Epidermal melanocyte (primary cell): ENCODE measurements around the gene FUT1.
"Not testable (repeated sequence)": the region's sequence is repeated elsewhere in the genome, so short reads cannot be mapped to it uniquely, and the experiment has no call there.

Source experiments
- DNase-seq: peaks from one replicate; pipeline ENCODE4 v3.0.0; 2011; ENCODE audit warnings: low spot score; ENCODE audit not compliant: insufficient read length

FUT1 gene

DNA sequence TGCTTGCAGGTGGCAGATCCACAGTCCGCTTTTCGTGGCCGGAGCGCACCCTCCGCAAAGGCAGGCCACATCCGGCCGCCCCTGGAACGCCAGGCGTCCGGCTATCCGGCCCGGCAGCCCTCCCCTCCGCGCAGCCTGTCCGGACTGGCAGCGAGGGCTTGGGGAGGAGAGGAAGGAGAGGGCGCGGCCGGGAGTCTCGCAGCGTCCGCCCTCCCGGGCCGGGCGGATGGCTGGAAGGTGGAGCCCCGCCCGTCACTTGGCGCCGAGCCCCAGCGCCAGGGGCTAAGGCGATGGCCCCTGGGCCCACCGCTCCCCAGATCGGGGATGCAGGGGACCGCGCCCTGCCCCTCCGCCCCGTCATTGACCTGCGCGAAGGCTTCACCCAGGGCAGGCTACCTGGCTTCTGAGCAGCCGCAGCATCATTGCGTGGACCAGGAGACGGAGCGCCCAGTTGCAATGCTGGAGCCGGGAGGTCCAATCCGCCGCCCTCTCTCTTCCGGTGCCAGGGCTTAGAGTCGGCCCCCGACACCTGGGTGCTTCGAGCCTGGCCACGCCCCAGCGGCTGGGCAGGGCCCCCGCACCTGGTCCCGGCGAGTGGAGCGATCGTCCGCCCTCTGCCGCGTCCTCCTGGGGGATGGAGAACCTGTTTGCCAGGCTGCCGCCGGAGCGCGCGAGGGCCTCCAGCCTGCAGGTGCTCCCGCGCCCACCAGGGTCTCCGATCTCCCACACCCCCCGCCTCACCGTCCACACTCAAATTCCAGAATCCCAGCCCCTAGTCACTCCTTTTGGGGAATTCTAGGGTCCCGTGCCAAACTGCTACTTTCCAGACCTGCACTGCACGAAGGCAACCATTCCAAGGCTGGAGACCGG is at the start of gene FUT1:
FUT1 (minus strand) TSS at position 146 of the 870 bp plus-strand sequence. CDS start 1,360 bp downstream, outside the sequence.
- peak; percentile 53 for DNase-seq

DNA sequence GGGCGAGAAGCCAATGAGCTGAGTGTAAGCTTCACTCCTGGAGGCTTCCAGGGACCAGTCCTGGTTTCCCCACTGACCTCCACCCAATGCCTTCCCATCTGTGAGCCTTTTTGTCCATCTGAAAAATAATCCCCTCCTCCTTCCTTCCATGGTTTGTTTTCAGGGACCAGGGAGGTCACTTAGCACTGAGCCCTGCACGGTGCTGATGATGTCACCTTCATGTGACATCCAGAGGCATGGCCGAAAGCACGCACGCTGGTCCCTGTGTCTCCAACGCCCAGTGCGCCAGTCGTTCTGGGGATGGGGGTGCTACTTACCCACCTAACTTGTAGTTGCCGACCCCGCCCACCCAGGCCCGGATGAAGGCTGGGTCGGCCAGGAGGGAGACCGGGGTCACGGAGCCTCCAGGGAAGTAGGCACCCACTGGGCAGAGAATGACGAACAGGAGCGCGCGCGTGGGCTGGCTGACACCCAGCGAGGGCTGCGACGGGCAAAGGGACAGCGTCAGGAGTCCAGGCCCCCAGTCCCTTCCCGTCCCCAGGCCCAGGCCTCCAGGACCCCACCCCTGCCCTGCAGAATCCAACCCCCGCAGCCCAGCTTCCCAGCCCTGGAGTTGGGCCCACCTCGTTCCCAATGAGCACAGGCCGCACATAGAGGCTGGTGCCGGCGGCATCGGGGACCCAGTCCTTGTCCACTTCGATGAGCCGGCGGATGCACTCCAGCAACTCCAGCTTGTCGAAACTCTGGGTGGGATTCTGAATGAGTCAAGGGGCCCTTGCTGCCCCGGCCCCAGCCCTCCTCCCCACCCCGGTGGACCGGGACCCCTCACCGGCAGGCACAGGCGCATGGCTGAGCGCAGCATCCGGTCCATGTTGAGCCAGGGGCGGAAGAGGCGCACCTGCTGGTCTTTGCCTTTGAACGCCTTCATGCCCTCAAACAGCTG is 47.2 kb upstream of the FUT1 start:
- no peak for DNase-seq

- DNase-seq, result no peak
These were observed 46.5 kb upstream of the FUT1 start for GRCh38 chr19:48798937-48799336.

- DNase-seq, result no peak
These were observed 44.7 kb upstream of the FUT1 start for GRCh38 chr19:48797103-48797502.

- no peak for DNase-seq
These were observed 44.0 kb upstream of the FUT1 start for GRCh38 chr19:48796298-48797083.

- no peak for DNase-seq
These were observed 43.2 kb upstream of the FUT1 start for GRCh38 chr19:48795685-48796070.

GRCh38 chr19:48795055-48795684 is 42.7 kb upstream of the FUT1 start:
- DNase-seq, result peak; percentile 97

GRCh38 chr19:48794291-48794690 is 41.9 kb upstream of the FUT1 start:
- DNase-seq, result no peak

DNA sequence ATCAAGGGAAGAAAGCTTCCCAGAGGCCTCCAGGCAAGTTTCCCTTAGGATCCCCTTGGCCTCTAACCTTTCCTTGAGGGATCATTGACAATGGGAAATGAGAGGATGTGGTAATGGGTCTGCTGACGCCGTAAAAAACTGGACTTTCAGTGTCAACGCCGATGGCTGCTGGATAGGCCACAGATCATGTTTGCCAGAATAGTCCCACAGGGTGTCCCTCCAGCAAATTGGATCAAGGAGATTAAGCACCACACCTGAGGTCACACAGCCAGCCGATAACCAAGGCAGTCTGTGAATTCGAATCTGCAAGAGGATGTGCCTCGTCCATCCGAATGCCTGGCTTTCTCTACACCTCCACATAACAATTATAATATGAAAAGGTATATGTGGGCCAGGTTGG is 40.8 kb upstream of the FUT1 start:
- no peak for DNase-seq

GRCh38 chr19:48787331-48787730 is 34.9 kb upstream of the FUT1 start:
- DNase-seq, result not testable (repeated sequence)

- DNase-seq, result not testable (repeated sequence)
These were observed 34.0 kb upstream of the FUT1 start for GRCh38 chr19:48786422-48786821.

DNA sequence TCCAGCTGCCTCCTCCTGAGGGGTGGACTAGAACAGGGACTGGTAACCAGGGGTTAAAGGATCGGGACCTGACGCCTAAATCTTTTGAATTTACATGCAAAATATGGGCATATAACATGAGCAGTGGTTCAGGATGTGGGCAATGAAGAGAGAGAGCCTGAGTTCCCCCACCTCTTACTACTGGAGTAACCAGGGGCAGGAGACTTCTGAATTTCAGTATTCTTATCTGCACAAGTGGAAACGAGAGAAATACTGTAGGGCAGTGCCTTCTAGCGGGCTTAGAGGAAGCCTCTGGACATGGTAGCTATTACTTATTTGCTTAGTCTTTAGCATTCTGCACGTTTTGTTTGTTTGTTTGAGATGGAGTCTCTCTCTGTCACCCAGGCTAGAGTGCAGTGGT is 32.1 kb upstream of the FUT1 start:
- DNase-seq, result no peak

DNA sequence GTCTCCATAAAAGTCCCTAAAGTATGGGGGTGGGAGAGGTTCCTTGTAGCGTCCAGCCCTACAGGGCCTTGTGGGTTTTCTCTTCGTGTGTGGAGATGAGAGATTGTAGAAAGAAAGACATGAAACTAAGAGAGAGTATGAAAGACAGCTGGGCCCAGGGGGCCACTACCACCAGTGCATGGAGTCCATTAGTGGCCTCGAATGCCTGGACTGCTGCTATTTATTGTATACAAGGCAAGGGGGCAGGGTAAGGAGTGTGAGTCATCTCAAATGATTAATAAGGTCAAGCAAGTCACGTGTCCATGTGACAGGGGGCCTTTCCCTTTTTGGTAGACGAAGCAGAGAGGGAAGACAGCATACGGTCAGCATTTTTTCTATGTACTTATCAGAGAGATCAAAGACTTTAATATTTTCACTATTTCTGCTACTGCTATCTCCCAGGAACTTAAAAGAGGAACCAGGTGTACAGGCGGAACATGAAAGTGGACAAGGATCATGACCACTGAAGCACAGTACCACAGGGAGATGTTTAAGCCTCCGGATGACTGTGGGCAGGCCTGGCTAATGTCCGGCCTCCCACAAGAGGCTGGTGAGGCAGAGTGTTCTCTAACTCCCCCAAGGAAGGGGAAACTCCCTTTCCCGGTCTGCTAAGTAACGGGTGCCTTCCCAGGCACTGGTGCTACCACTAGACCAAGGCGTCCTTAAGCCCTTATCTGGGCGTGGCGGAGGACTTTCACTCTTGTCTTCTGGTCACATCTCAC is 28.4 kb upstream of the FUT1 start:
- DNase-seq, result no peak

DNA sequence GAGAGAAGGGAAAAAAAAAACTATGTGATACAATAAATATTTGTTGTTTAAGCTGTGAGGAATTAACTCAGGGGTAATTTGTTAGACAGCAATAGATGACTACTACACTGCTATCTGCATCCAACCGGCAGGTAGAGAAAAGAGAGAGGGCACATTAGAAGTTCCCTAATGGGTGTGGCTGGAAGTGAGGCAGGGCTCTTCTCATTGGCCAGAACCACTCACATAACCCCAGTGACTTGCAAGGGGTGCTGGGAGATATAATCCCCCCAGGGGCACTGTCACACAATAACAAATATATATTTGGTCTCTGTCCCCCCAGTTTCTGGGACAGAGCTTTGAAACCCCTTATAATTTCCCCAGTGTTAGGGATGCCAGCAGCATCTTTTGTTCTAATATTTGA is 27.2 kb upstream of the FUT1 start:
- no peak for DNase-seq

DNA sequence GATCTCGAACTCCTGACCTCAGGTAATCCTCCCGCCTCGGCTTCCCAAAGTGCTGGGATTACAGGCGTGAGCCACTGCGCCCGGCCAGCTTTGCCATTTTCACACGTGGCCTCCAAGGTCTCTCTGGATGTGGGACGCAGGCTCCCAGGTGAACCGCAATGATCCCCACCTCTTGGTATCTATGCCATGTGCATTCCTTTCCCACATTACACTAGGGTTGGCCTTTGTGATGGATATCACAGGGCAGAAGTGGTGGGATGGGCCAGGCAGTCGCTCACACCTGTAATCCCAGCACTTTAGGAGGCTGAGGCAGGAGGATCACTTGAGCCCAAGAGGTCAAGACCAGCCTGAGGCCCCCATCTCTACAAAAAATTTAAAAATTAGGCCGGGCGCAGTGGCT is 25.3 kb upstream of the FUT1 start:
- DNase-seq, result no peak

GRCh38 chr19:48777139-48777538 is 24.7 kb upstream of the FUT1 start:
- DNase-seq, result no peak

DNA sequence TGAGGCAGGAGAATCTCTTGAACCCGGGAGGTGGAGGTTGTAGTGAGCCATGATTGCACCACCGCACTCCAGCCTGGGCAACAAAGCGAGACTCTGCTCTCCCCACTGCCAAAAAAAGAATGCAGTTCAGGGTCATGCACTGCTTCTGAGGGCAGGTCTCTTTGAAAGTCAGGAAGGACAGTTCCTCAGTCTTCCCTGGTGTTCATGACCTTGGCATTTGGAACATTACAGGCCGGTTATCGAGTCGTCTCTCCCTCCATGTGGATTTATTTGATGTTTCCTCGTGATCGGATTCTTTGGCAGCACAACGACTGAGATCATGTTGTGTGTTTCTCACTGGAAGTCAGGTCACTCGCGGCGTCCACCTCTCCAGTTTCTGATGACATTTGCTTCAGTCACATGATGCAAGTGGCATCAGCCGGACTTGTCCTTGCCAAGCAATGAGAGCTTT is 20.1 kb upstream of the FUT1 start:
- DNase-seq, result no peak

- no peak for DNase-seq
These were observed 18.5 kb upstream of the FUT1 start for GRCh38 chr19:48770734-48771472.

- DNase-seq, result no peak
These were observed 17.8 kb upstream of the FUT1 start for GRCh38 chr19:48770266-48770665.
